Medulla oblongata (tissue), 1 donor: Measurements from ENCODE around the gene PRMT6.
"Not testable (repeated sequence)": the region's sequence is repeated elsewhere in the genome, so short reads cannot be mapped to it uniquely, and the experiment has no call there.

Experiments used
- DNase-seq: peaks from one replicate; pipeline ENCODE4 v3.0.0-alpha.2; 2015; ENCODE audit errors: extremely low spot score

The PRMT6 gene

GRCh38 chr1:107056426-107057196 is at the start of gene PRMT6:
PRMT6 (plus strand) TSS chr1:107056674; CDS start chr1:107056716, 42 bp downstream.
- DNase-seq: peak; percentile 87

GRCh38 chr1:107009281-107009680 is 47.2 kb upstream of the PRMT6 start:
- peak; percentile 73 for DNase-seq

GRCh38 chr1:107010582-107010981 is 45.9 kb upstream of the PRMT6 start:
- DNase-seq: no peak

- DNase-seq: no peak
Observed at GRCh38 chr1:107016376-107016978, 40.0 kb upstream of the PRMT6 start.

GRCh38 chr1:107018445-107018844 is 38.0 kb upstream of the PRMT6 start:
- DNase-seq: no peak

- DNase-seq: no peak
Observed at GRCh38 chr1:107019166-107019565, 37.3 kb upstream of the PRMT6 start.

- not testable (repeated sequence) for DNase-seq
Observed at GRCh38 chr1:107038874-107039273, 17.6 kb upstream of the PRMT6 start.

- DNase-seq: not testable (repeated sequence)
Observed at GRCh38 chr1:107044310-107045220, 11.9 kb upstream of the PRMT6 start.

- no peak for DNase-seq
Observed at GRCh38 chr1:107047602-107048001, 8.9 kb upstream of the PRMT6 start.

GRCh38 chr1:107048241-107048640 is 8.2 kb upstream of the PRMT6 start:
- peak; percentile 61 for DNase-seq

GRCh38 chr1:107051266-107051665 is 5.2 kb upstream of the PRMT6 start:
- no peak for DNase-seq

GRCh38 chr1:107055919-107056425 is 502 bp upstream of the PRMT6 start:
- DNase-seq: not testable (repeated sequence)

GRCh38 chr1:107057197-107058133 is 991 bp downstream of the PRMT6 start:
- DNase-seq: peak; percentile 70

GRCh38 chr1:107058245-107059032 is 2.0 kb downstream of the PRMT6 start:
- DNase-seq: peak; percentile 52

- no peak for DNase-seq
Observed at GRCh38 chr1:107061886-107062285, 5.4 kb downstream of the PRMT6 start.

GRCh38 chr1:107073493-107073892 is 17.0 kb downstream of the PRMT6 start:
- DNase-seq: no peak

- no peak for DNase-seq
Observed at GRCh38 chr1:107076841-107077240, 20.4 kb downstream of the PRMT6 start.

GRCh38 chr1:107079249-107079648 is 22.8 kb downstream of the PRMT6 start:
- DNase-seq: no peak

GRCh38 chr1:107081102-107081501 is 24.6 kb downstream of the PRMT6 start:
- DNase-seq: no peak

GRCh38 chr1:107091418-107091817 is 34.9 kb downstream of the PRMT6 start:
- DNase-seq: no peak
